Choroid plexus epithelial cell (primary cell): ENCODE results near the gene CFAP73.
"Not testable (repeated sequence)": the region's sequence is repeated elsewhere in the genome, so short reads cannot be mapped to it uniquely, and the experiment has no call there.

Experiments used
- DNase-seq: peaks from one replicate; pipeline ENCODE4 v3.0.0-alpha.2; 2010; ENCODE audit warnings: low read depth
- H3K4me3 ChIP-seq: 2 replicates; pipeline ENCODE4 v1.5.1; 2011; ENCODE audit warnings: low read depth, mild to moderate bottlenecking, control low read depth, low read length, moderate library complexity
- CTCF ChIP-seq: conservative IDR thresholded peaks from 2 replicates; pipeline ENCODE4 v1.5.1; 2011; ENCODE audit warnings: low read depth, mild to moderate bottlenecking, control low read depth, inconsistent platforms, low read length, moderate library complexity

CFAP73 gene

GRCh38 chr12:113112043-113112899 lies 37.3 kb upstream of the CFAP73 start:
- no peak overlapping the region for H3K4me3 ChIP-seq
- no peak for TF ChIP-seq CTCF
- DNase-seq, result no peak

- no peak for DNase-seq
- TF ChIP-seq CTCF, result no peak
- H3K4me3 ChIP-seq, result no peak overlapping the region
Measured at GRCh38 chr12:113113397-113113796, 36.1 kb upstream of the CFAP73 start.

GRCh38 chr12:113114447-113115178 lies 34.9 kb upstream of the CFAP73 start:
- no peak for DNase-seq
- TF ChIP-seq CTCF, result no peak
- H3K4me3 ChIP-seq, result no peak overlapping the region

- DNase-seq, result no peak
- H3K4me3 ChIP-seq, result no peak overlapping the region
- no peak for TF ChIP-seq CTCF
Measured at GRCh38 chr12:113115455-113116126, 33.9 kb upstream of the CFAP73 start.

- TF ChIP-seq CTCF, result no peak
Measured at GRCh38 chr12:113116875-113117274, 32.6 kb upstream of the CFAP73 start.

GRCh38 chr12:113117684-113118083 lies 31.8 kb upstream of the CFAP73 start:
- DNase-seq, H3K4me3 ChIP-seq: not testable (repeated sequence)

More at GRCh38 chr12:113116875-113117274, 32.6 kb upstream of the CFAP73 start:
- no peak for DNase-seq
- H3K4me3 ChIP-seq, result no peak overlapping the region

GRCh38 chr12:113118142-113118541 lies 31.4 kb upstream of the CFAP73 start:
- TF ChIP-seq CTCF, result no peak
- no peak overlapping the region for H3K4me3 ChIP-seq
- no peak for DNase-seq
